Stimulated activated CD8-positive, alpha-beta memory T cell treated with anti-CD3 and anti-CD28 coated beads, Interleukin-2, amount 100 ng/mL, for 1 hour (primary cell): ENCODE measurements around the gene SLC12A9.
"Not testable (repeated sequence)": the region's sequence is repeated elsewhere in the genome, so short reads cannot be mapped to it uniquely, and the experiment has no call there.

Experiments used
- DNase-seq, 2 donors: peaks; one replicate each; pipeline ENCODE4 v3.0.0-alpha.2; 2020; ENCODE audit warnings: low read depth in 2 of 2

Gene SLC12A9

DNA sequence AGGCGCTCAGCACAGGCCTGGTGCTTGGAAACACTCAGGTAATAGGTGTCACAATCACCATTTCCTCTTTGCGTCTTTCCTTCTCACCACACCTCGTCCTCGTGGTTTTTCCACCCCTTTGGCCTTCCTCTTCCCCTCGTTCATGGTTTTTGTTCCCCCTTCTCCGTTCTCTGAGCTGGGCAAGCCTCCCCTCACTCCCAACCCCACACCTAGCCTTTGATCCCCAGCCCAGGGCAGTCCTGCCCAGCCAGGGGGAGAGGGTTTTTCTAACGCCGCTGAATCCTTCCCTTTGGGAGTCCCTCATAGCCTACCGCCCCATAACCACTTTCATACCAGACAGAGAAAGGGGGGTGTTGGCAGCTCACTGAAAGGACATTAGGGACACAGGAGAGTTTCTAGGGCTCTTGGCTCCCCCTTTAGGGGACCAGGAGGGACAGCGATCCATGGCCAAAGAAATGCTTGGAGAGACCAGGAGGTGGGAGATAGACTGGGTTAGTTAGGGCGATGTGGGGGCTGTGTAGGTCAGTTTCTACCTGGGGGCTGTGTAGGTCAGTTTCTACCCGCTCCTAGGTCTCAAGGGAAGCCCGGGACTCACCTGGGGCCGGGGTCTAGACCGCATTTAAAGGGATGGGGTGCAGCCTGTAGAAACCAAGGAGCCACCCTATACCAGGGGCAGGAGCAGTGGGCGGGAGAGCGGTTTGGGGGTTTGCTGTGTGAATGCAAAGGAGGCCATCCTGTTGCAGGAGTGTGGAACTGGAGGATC is 26.6 kb upstream of the SLC12A9 start:
- DNase-seq, result no peak

DNA sequence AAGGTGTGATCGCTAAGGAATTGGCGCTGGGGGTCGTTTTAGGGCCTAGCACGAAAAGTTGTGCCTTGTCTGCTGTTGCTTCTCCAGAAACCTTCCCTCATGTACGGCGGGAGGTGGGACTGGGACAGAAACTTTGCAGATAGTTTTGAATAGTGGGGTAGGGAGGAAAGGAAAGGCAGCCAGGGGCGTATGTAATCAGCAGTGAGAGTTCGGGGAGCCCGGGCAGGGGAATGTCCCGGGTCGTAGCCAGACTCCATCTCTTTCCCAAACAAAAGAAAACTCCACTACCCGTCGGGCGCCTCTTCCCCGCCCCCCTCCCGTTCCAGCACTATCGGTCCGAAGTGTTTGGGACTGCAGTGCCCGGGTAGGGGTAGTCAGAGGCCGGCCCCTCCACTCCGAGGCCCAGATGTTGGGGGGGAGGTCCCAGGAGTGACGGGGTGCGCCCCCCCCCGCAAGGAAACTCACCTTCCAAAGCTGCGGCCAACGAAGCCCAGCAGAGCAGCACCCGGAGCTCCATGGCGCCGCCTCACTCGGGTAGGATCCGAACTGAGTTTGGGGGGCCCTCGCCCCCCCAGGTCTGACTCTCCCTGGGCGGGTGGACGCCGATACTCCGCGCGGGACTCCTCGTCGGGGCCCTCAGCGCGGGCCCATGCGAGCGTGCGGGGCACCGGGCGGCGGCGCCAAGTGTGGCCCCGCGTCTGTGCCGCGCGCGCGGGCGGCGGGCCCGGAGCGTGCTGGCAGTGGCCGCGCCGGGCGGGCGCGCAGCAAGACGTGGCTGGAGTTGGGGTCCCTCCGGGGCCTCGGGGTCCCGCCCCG is 25.8 kb upstream of the SLC12A9 start:
- no peak for DNase-seq

DNA sequence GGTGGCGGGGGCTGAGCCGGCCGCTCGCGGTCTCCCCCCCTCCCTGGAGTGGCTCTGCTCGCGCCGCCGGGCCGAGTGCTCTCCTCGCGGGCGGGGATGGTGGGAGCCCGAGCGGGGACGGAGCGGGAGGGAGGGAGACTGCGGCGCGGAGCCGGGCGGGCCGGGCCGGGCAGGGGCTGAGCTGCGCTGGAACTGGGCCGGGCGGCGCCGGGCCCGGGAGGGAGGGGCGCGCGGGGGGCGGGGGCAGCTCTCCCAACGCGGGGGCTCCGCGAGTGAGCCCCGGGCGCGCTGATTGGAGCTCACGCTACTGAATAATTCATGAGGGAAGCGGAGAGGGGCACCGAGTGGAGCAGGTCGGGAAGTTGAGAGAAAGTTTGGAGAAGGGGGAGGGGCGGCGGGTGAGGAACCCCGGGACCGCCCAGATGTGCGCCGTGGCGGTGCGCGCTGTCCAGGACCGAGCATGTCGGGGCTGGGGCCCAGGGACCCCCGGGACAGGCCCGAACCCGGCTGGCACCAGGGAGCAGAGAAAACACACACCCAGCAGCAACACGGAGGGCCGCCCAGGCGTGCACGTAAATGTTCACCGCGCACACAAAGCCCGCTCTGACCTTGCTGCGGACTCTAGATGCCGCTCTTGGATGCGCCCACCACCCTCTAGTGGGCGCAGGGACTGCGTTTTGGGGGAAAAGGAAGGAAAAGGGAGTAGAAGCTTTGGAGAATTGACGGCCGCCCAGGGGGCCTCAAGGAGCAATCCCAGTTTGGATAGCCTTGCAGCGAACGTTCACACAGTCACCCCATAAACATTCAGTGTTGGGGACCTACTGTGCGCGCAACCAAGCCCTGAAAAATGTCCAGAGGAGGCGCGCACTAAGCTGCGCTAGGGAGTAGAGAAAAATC is 24.9 kb upstream of the SLC12A9 start, which contains the start of gene EPHB4:
TSS of gene EPHB4 (minus strand) at position 194 of the 897 bp plus-strand sequence. CDS start 493 bp downstream, outside the sequence.
- DNase-seq, result no peak

DNA sequence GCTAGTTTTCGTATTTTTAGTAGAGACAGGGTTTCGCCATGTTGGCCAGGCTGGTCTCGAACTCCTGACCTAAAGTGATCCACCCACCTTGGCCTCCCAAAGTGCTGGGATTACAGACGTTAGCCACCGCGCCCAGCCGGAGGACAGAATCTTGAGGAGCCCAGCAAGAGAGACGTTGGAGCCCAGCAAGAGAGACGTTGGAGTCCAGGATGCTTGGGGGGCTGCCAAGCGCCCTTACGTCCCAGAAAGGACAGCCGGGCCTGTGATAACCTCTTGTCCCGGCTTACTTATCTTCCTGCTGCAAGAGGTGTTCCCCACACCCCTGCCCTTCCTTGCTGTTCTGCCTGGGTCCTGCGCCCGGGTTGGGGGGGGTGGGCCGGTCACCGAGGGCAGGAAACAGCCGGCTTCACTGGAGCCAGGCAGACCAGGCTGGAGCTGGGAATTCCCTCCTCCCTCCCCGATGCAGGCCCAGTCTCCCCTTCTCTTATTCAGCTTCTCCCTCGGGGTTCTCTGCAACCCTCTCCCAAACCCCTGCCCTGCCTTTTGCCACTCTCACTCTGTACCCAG is 23.3 kb upstream of the SLC12A9 start:
- no peak for DNase-seq

DNA sequence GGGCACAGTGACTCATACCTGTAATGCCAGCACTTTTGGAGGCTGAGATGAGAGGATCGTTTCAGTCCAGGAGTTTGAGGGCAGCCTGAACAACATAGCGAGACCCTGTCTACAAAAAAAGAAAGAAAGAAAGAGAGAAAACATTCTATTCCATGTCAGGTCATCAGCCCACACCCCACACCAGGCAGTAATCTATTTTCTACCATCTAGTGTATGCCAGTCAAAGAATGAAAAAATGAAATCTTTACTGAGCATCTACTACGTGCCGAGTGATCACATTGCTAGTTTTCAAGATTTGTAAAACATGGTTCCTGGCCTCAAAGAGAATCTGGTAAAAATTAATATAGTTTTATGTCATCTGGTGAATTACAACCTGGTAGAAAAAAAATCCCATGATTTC is 22.1 kb upstream of the SLC12A9 start:
- DNase-seq, result no peak

DNA sequence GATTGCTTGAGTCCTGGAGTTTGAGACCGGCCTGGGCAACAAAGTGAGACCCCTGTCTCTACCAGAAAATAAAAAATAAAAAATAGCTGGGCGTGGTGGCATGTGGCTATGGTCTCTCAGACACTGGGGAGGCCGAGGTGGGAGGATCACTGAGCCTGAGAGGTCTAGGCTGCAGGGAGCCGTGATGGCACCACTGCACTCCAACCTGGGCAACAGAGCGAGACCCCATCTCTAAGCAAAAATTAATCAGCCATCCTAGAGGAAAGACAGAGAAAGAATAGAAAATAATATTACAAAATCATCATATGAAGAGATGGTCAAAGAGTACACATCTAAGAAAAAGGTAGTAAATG is 20.3 kb upstream of the SLC12A9 start:
- no peak for DNase-seq

DNA sequence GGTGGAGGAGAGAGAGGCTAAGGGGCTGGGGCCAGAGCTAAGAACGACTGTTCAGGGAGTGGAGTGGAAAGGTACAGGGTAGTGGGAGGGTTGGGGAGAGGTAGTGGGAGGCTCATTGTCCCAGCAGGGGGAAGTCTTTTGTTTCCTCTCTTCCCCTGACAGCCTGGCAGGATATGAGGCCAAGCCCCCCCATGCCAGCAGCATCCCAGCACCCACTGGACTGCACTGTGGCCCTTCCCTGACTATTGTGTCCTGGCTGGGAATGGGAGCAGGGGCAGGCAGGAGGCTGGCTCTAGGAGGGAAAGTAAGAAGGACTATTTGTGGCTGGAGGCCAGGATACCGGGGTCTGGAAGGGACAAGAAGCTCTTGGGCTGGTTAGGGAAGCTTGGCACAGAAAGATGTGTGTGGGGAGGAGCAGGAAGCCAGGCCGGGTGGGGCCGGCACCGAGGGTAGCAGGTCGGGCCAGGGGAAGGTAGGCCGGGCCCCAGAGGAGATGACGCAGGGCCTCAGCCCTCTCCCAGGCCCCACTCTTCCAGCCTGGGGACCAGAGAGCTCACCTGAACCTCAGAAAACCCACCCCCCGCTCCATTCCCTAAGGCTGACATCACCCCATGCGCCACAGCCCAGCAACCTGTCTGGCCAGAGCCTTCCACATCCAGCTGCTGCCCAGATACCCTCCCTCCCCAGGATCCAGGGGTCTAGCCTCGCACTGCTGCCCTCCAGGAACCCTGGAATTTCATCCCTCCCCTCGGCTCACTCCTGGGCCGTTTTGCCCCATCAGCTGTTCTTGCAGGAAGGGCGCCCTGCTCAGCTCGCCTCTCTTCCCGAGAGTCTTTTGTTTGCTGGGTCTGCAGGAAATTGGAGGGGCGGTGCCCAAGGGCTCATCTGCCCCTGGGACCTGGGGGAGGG is 16.4 kb upstream of the SLC12A9 start:
- no peak for DNase-seq

DNA sequence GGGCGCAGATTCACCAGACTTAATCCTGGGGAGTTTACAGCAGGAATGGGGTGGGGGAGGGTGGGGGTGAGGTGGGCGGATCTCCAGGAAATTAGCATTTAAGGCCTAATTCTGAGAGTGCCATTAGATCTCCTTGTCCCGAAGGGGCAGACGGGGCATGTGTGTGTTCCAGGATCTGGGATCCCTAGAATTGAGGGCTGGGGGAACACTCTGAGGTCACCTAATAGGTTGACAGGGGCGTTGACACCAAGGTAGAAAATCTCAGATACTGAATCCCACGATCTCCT is 15.8 kb upstream of the SLC12A9 start:
- DNase-seq, result no peak

DNA sequence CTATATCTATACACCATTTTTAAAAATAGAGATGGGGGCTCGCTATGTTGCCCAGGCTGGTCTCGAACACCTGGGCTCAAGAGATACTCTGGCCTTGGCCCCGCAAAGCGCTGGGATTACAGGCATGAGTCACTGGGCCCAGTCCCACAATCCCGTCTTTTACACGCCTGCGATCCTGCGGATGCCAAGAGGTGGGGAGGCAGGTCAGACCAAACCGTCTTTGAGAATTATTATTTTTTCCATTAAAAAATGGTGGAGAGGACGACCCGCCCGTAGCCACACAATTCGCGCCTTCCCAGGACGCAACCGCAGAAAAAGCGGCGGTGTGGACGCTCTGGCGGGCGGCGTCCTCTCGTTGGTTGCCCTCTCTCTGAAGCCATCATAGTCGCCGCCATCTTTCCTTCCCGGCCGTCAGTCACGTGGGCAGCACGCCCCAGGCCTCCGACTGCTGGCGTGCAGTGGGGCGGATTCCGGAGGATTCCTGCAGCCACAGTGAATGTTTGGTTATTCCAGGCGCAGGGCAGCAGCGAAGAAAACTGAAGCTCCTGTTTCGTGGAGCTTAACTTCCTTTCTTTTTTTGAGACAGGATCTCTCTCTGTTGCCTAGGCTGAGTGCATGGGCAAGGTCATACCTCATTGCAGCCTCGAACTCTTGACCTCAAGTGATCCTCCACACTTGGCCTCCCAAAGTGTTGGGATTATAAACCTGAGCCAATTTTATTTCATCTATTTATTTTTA is 15.2 kb upstream of the SLC12A9 start:
- peak; percentile 50 to 61 for DNase-seq

DNA sequence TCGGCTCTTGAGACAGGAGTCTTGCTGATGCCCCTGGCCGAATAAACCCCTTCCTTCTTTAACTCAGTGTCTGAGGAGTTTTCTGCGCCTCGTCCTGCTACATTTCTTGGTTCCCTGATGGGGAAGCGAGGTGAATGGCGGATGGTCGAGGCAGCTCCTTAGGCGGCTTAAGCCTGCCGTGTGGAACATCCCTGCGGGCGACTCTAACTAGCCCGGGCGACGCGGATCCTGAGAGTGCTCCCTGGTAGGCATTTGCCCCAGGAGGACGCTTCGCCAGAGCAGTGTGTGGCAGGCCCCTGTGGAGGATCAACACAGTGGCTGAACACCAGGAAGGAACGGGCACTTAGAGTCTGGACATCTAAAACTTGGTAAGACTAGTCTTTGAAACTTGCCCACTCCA is 13.2 kb upstream of the SLC12A9 start:
- DNase-seq, result no peak

DNA sequence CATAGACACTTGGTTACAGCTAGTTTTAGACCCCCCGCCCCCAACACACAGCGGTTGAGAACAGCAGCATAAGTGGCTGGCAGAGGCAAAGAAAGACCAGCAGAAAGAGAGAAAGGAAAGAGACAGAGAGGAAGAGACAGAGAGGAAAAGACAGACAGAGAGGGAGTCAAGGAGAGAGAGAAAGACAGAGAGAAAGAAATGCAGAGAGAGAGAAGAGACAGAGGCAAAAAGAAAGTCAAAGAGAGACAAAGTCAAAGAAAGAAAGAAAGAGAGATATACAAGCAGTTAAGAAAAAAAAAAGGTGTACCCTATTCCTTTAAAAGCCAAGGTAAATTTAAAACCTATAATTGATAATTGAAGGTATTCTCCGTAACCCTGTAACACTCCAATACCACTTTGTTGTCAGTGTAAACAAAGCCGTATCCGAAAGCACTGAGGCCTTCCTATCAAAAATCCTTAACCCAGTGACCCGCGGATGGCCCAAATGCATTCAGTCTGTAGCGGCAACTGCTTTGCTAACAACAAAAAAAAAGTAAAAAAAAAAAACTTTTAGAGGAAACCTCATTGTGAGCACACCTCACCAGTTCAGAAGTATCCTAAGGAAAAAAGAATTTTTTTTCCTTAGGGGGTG is 11.9 kb upstream of the SLC12A9 start:
- no peak for DNase-seq

DNA sequence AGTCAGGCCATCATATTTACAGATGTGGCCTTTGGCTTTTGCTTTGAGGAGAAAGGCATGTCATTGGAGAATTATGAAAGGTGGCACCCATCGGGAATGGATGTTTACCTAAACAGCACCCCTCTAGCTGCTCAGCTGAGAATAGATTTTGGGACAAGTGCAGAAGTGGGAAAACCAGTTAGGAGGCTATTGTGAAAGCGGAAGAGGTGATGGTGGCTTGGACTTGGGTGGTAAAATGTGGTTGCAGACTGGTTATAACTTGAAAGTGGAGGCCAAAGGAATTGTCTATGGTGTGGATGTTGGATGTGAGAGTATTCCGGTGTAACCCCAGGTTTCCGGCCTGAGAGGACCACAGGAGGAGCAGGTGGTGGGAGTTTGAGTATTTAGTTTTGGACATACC is 5.2 kb upstream of the SLC12A9 start:
- DNase-seq, result no peak

DNA sequence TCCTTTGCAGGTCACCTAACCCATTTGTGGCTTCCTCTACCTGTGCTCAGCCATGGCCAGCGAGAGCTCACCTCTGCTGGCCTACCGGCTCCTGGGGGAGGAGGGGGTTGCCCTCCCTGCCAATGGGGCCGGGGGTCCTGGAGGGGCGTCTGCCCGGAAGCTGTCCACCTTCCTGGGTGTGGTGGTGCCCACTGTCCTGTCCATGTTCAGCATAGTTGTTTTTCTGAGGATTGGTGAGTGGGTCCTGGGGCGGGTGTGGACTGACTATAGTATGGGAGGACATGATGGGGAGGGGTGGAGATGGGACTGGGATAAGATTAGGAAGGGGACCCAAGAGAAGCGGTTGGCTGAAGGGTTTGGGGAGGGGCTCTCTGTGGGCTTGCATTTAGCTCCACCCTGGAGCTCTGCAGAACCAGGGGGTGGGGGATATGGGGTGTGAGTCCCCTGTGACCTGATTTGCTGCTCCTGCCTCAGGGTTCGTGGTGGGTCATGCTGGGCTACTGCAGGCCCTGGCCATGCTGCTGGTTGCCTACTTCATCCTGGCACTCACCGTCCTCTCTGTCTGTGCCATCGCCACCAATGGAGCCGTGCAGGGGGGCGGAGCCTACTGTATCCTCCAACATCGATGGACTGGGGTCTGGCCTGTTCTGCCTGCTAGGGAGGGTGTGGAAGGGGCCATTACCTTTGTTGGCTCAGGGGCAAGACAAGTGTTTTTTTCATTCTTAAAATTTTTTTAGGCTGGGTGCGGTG is 1.8 kb downstream of the SLC12A9 start:
- DNase-seq, result no peak

DNA sequence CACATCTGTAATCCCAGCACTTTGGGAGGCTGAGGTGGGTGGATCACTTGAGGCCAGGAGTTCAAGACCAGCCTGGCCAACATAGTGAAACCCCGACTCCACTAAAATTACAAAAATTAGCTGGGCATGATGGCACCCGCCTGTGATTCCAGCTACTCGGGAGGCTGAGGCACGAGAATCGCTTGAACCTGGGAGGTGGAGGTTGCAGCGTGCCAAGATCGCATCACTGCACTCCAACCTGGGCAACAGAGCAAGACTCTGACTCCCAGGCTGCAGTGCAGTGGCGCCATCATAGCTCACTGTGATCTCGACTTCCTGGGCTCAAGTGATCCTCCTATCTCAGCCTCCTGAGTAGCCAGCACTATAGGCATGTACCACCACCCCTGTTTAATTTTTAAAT is 2.4 kb downstream of the SLC12A9 start:
- DNase-seq, result not testable (repeated sequence)

DNA sequence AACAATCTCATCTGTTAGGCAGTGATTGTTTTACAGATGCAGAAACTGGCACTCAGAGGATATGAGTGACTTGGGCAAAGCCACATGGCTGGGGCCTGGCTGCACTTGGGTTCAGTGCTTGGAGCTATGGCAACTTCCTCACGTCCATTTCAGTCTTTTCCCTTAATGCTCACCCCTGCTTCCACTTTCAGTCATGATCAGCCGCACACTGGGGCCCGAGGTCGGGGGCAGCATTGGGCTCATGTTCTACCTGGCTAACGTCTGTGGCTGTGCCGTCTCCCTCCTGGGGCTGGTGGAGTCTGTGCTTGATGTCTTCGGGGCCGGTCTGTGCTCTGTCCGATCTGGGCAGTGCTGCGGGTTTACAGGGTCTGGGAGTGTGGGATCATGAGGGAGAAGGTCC is 3.0 kb downstream of the SLC12A9 start:
- DNase-seq, result no peak

DNA sequence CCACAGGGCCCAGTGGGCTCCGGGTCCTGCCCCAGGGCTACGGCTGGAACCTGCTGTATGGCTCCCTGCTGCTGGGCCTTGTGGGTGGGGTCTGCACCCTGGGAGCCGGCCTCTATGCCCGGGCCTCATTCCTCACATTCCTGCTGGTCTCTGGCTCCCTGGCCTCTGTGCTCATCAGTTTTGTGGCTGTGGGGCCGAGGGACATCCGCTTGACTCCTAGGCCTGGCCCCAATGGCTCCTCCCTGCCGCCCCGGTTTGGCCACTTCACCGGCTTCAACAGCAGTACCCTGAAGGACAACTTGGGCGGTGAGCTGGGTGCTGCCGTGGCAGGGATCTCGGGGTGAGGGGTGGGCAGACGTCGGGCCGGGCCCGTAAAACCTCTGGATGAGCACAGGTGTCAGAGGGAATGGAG is 4.4 kb downstream of the SLC12A9 start:
- no peak for DNase-seq

DNA sequence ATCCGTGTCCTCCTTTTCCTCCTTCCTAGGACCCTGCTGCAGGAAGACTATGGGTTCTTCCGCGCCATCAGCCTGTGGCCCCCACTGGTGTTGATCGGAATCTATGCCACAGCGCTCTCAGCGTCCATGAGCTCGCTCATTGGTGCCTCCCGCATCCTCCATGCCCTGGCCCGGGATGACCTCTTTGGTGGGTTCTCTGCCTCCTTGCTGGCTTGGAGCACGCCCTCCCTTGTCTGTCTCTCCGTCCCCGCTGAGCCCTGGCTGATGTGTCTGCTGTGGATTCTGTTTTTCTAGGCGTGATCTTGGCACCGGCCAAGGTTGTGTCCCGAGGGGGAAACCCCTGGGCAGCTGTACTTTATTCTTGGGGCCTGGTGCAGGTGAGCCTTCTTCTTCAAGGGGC is 7.3 kb downstream of the SLC12A9 start:
- no peak for DNase-seq

DNA sequence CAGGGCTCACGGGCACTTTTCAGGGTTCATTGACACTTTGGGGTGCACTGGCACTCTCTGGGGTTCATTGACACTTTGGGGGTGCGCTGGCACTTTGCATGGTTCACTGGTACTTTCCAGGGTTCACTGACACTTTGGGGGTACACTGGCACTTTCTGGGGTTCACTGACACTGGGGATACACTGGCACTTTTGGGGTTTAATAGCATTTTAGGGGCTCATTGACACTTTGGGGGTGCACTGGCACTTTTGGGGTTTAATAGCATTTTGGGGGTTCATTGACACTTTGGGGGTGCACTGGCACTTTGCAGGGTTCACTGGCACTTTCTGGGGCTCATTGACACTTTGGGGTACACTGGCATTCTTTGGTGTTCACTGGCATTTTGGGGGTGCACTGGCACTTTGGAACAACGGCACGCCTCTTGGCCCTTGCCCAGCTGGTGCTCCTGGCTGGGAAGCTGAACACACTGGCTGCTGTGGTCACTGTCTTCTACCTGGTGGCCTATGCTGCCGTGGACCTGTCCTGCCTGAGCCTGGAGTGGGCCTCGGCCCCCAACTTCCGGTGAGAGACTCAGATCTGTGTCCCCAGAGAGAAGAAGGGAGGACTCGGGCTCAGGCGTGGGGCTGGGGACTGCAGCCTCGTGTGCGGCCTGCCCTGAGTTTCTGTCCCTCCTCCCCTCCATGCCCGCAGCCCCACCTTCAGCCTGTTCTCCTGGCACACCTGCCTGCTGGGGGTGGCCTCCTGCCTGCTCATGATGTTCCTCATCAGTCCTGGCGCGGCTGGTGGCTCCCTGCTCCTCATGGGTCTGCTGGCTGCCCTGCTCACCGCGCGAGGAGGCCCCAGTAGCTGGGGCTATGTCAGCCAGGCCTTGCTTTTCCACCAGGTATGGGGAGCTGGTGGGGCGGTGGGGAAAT is 8.4 kb downstream of the SLC12A9 start:
- no peak for DNase-seq
